A673 (cell line): ENCODE data around the gene SLC17A7.

Experiments used
- EZH2 ChIP-seq: fragments of 200-600 bp; sonication (generic); IDR thresholded peaks from 2 replicates; pipeline ENCODE4 v1.6.1; 2017; ENCODE audit warnings: borderline replicate concordance, low read depth, mild to moderate bottlenecking, mixed read lengths, antibody characterized with exemption, low read length; ENCODE audit not compliant: poor library complexity, severe bottlenecking
- TF ChIP-seq, protein P1 (sequence below): fragments of 300-800, 200-600 bp; sonication (generic); conservative IDR thresholded peaks from 2 replicates; pipeline ENCODE4 v1.5.1; 2017; ENCODE audit warnings: low read depth, mild to moderate bottlenecking, antibody characterized with exemption, low read length, moderate library complexity, mixed read lengths

DNA sequence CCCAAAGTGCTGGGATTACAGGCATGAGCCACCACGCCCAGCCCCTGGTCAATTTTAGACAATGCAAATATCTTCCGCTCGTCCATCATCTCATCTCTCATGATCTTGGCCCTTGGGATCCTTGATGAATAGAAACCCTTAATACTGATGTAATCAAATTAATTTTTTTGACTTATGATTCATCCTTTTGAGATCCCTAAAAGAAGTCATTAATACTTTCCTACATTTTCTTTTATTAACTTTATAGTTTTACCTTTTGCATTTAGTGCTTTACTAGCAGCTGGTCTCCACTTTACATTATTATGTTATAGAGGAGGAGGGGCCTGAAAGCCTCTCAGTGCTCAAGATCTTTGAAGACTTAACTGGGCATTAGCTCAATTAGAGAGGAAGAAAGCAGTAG is 60.9 kb downstream of the SLC17A7 start:
- TF ChIP-seq, protein P1, sequence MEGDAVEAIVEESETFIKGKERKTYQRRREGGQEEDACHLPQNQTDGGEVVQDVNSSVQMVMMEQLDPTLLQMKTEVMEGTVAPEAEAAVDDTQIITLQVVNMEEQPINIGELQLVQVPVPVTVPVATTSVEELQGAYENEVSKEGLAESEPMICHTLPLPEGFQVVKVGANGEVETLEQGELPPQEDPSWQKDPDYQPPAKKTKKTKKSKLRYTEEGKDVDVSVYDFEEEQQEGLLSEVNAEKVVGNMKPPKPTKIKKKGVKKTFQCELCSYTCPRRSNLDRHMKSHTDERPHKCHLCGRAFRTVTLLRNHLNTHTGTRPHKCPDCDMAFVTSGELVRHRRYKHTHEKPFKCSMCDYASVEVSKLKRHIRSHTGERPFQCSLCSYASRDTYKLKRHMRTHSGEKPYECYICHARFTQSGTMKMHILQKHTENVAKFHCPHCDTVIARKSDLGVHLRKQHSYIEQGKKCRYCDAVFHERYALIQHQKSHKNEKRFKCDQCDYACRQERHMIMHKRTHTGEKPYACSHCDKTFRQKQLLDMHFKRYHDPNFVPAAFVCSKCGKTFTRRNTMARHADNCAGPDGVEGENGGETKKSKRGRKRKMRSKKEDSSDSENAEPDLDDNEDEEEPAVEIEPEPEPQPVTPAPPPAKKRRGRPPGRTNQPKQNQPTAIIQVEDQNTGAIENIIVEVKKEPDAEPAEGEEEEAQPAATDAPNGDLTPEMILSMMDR, result no peak
- no peak for TF ChIP-seq EZH2
